Measurements from ENCODE around the gene AKR1B15. TPM values are rescaled to one million over a fixed set of nuclear protein-coding genes. Genes with fewer than 3 reads are reported as not detected.

Gene AKR1B15
- not detected for polyA plus RNA-seq (2012; ENCODE audit: missing spikeins)

DNA sequence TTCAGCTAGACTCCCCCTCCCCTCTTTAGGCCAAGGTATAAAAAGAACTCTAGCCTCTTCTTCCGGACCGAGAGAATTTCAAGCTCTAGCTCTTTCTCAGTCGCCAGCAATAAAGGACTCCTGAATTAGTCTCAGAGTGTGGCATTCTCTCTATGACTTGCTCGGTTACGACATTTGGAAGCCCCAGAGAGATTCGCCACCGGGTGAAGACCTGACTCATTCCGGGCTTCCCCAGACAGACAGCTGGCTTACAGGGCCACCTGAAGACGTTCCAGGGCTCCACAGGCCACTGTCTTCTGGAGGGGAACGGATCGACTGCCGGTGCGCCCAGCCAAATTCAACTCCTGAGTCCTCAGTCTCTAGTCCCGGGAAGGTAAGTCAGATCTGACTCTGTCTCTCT, at the start of gene AKR1B15:
Gene AKR1B15 (plus strand): TSS at position 234 of the 400 bp plus-strand sequence. CDS start 15,510 bp downstream, outside the sequence.
- peak; percentile 87 for FAIRE-seq
- TF ChIP-seq POLR2A (IDR thresholded peaks at IDR 0.05; ENCODE audit: low read depth, low read length) (no peak), POLR2AphosphoS5 (IDR thresholded peaks at IDR 0.05; ENCODE audit: low read depth, low read length) (no peak), TAF1 (IDR thresholded peaks at IDR 0.05; ENCODE audit: borderline replicate concordance, low read depth, low read length) (no peak)
- DNase-seq (ENCODE audit: insufficient read length) = peak; percentile 46

DNA sequence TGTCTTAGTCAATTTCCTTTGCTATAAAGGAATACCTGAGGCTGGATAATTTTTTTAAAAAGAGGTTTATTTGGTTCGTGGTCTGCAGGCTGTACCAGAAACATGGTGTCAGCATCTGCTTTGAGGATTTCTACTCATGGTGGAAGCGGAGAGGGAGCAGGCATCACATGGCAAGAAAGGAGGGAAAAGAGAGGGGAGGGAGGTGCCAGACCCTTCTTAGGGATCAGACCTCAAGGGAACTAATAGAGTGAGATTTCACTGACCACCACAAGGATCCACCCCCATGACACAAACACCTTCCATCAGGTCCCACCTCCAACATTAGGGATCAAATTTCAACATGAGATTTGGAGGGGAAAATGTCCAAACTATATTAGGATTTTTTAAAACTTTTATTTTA, 48.5 kb upstream of the AKR1B15 start:
- FAIRE-seq = no peak
- DNase-seq (ENCODE audit: insufficient read length) = no peak
- TF ChIP-seq POLR2AphosphoS5 (IDR thresholded peaks at IDR 0.05; ENCODE audit: low read depth, low read length) (no peak), TAF1 (IDR thresholded peaks at IDR 0.05; ENCODE audit: borderline replicate concordance, low read depth, low read length) (no peak), POLR2A (IDR thresholded peaks at IDR 0.05; ENCODE audit: low read depth, low read length) (no peak)

DNA sequence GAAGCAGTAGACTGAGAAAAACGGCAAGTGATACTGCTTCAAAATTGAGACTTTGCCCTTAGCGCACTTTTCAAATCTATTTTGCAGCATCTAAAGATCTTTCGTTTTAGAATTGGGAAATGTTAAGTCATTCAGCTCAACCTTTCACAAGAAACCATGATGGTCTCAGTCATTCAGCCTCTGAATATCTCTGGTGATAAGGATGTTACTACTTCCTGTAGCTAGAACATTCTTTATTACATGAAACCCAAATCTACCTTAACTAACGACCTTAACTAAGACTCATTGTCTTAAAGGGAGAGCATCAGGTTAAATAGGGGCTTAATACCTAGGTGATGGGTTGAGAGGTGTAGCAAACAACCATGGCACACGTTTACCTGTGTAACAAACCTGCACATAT, 47.9 kb upstream of the AKR1B15 start:
- TF ChIP-seq TAF1 (IDR thresholded peaks at IDR 0.05; ENCODE audit: borderline replicate concordance, low read depth, low read length) (no peak), POLR2AphosphoS5 (IDR thresholded peaks at IDR 0.05; ENCODE audit: low read depth, low read length) (no peak), POLR2A (IDR thresholded peaks at IDR 0.05; ENCODE audit: low read depth, low read length) (no peak)
- FAIRE-seq (peak; percentile 21), DNase-seq (ENCODE audit: insufficient read length) (no peak)

DNA sequence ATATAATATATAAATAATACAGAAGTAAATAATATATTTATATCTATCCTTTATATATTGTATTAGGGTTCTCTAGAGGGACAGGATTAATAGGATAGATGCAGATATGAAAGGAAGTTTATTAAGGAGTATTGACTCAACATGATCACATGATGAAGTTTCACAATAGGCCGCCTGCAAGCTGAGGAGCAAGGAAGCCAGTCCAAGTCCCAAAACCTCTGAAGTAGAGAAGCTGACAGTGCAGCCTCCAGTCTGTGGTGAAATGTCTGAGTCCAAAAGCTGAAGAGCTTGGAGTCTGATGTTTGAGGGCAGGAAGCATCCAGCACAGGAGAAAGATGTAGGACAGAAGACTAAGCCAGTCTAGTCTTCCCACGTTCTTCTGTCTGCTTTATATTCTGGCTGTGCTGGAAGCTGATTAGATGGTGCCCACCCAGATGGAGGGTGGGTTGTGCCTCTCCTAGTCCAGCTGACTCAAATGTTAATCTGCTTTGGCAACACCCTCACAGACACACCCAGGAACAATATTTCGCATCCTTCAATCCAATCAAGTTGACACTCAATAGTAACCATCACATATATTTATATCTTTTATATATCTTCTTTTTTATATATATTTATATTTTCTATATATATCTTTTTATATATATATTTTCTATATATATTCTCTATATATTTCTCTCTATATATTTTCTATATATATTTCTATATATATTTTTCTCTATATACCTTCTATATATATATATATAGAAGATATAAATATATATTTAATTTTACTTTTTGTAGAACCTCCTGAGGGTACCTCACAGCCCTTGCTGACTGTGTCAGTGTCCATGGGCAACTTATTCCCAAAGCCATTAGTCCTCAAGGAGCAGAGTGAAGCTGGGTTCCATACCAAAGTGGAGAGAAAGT, 46.2 kb upstream of the AKR1B15 start:
- DNase-seq (ENCODE audit: insufficient read length) (no peak), FAIRE-seq (no peak)
- no peak for TF ChIP-seq TAF1 (IDR thresholded peaks at IDR 0.05; ENCODE audit: borderline replicate concordance, low read depth, low read length)

DNA sequence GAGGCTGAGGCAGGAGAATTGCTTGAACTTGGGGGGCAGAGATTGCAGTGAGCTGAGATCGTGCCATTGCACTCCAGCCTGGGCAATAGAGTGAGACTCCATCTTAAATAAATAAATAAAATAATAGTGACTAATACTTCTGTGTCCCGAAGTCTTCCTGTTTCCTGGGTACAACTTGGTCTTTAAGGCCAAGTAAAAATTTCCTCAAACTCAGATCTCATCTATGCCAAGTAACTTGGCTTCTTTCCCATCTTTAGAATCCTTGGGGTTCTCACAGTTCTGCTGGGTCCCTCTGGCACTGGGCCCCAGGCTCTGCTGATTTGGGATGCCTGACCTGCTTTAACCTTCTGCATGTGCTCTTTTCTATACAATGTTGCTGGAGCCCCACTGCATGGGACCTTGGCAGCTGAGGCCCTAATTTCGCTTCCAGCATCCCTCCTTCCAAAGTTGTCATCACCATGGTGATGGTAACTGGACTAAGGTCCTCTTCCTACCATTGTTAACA, 44.2 kb upstream of the AKR1B15 start:
- no peak for FAIRE-seq
- TF ChIP-seq POLR2AphosphoS5 (IDR thresholded peaks at IDR 0.05; ENCODE audit: low read depth, low read length) = no peak
- no peak for TF ChIP-seq POLR2A (IDR thresholded peaks at IDR 0.05; ENCODE audit: low read depth, low read length)
- TF ChIP-seq TAF1 (IDR thresholded peaks at IDR 0.05; ENCODE audit: borderline replicate concordance, low read depth, low read length) = no peak
- DNase-seq (ENCODE audit: insufficient read length) = no peak

DNA sequence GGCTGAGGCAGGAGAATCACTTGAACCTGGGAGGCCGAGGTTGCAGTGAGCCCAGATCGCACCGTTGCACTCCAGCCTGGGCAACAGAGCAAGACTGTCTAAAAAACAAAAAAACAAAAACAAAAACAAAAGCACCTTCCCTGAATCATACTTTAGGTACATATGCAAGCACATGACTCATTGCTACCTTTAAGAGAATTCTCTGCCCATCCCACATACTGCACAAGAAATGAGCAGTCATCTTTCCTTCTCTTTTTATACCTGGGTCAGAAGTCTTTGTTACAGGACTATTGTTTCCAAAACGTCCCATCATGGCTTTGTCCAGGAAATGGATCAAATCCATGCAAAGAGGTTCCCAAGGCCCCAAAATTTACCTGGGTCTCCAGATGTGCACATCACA, 43.1 kb upstream of the AKR1B15 start:
- no peak for DNase-seq (ENCODE audit: insufficient read length)
- no peak for TF ChIP-seq POLR2A (IDR thresholded peaks at IDR 0.05; ENCODE audit: low read depth, low read length)
- TF ChIP-seq TAF1 (IDR thresholded peaks at IDR 0.05; ENCODE audit: borderline replicate concordance, low read depth, low read length) = no peak
- no peak for TF ChIP-seq POLR2AphosphoS5 (IDR thresholded peaks at IDR 0.05; ENCODE audit: low read depth, low read length)
- FAIRE-seq = no peak

DNA sequence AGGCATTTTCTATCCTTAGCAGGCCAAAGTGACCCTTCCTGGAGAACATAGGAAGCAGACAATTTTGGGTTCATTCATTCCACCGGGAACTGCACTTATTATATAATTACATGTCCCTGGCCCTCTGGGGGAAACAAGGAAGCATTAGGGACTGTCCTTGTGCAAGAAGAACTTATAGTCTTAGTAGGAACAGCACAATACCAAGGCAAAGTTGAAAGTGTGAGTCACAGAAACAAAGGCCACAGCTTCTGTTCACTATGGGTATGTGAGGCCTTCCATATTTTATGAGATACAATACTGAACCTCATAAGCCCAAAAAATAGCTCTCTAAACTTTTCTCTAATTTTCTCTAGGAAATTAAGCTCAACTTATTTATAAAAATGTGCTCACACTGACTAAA, 39.9 kb upstream of the AKR1B15 start:
- DNase-seq (ENCODE audit: insufficient read length) (no peak), FAIRE-seq (no peak)
- TF ChIP-seq POLR2A (IDR thresholded peaks at IDR 0.05; ENCODE audit: low read depth, low read length) (no peak), POLR2AphosphoS5 (IDR thresholded peaks at IDR 0.05; ENCODE audit: low read depth, low read length) (no peak), TAF1 (IDR thresholded peaks at IDR 0.05; ENCODE audit: borderline replicate concordance, low read depth, low read length) (no peak)

DNA sequence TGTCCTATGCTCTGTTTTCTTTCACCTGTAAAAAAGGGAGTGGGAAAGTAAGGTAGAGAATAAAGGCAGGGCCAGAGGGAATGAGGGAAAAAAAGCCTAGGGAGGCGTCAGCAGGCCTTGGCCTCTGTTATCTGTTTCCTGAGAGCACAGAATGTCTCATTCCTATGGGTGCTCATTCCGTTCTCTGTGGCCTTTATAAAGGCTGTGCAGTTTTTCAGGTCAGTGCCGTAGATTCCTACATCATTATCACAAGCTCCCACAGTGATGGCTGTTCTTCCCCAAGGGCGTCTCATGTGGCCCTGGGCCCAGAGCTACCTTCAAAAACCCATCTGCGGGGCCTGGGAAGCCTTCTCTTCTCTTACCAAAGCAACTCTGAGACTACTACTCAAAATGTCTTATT, 38.3 kb upstream of the AKR1B15 start:
- no peak for DNase-seq (ENCODE audit: insufficient read length)
- no peak for FAIRE-seq
- no peak for TF ChIP-seq TAF1 (IDR thresholded peaks at IDR 0.05; ENCODE audit: borderline replicate concordance, low read depth, low read length)
- no peak for TF ChIP-seq POLR2A (IDR thresholded peaks at IDR 0.05; ENCODE audit: low read depth, low read length)
- TF ChIP-seq POLR2AphosphoS5 (IDR thresholded peaks at IDR 0.05; ENCODE audit: low read depth, low read length) = no peak

DNA sequence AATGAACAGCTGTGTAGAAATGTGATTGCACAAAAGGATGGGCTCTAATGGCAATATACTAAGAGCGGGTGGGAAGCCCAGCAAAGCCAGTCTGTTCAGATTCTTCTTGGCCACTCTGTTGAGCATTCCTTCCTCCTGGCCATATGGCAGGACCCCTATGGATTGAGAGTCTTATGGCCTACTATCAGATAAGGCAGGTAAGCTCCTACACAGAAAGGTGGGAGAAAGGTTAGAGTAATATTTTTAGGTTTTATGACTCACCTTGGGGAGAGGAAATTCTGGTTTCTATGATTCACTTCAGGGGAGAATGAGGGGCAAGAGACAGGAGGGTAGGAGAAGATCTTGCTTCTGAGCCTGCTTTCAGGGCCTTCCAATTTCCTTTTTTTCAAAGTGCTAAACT, 36.6 kb upstream of the AKR1B15 start:
- FAIRE-seq = no peak
- no peak for DNase-seq (ENCODE audit: insufficient read length)
- TF ChIP-seq POLR2AphosphoS5 (IDR thresholded peaks at IDR 0.05; ENCODE audit: low read depth, low read length) (no peak), POLR2A (IDR thresholded peaks at IDR 0.05; ENCODE audit: low read depth, low read length) (no peak), TAF1 (IDR thresholded peaks at IDR 0.05; ENCODE audit: borderline replicate concordance, low read depth, low read length) (no peak)

DNA sequence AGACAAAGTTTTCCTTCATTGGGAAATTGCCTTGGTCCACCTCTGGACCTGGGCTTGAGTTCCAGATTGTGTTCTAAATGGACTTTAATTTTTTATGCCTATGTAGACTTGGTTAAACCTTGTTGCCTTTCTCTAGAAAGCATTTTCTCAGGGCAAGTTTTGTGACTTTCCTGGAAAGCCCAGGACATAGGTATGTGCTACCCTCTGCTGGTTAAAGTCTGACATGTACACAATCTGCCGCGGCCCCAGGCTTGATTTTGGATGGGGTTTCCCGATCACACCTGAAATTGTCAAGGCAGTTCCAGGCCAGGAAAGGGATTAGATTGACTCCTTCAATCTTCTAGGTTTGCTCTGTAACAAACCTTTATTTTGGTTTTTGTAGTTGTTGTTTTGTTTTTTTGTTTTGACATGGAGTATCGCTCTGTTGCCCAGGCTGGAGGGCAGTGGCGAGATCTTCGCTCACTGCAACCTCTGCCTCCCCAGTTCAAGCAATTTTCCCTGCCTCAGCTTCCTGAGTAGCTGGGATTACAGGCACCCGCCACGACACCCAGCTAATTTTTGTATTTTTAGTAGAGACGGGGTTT, 35.6 kb upstream of the AKR1B15 start:
- peak; percentile 5 for FAIRE-seq
- TF ChIP-seq POLR2A (IDR thresholded peaks at IDR 0.05; ENCODE audit: low read depth, low read length) (no peak), POLR2AphosphoS5 (IDR thresholded peaks at IDR 0.05; ENCODE audit: low read depth, low read length) (no peak), TAF1 (IDR thresholded peaks at IDR 0.05; ENCODE audit: borderline replicate concordance, low read depth, low read length) (no peak)
- peak; percentile 9 for DNase-seq (ENCODE audit: insufficient read length)

DNA sequence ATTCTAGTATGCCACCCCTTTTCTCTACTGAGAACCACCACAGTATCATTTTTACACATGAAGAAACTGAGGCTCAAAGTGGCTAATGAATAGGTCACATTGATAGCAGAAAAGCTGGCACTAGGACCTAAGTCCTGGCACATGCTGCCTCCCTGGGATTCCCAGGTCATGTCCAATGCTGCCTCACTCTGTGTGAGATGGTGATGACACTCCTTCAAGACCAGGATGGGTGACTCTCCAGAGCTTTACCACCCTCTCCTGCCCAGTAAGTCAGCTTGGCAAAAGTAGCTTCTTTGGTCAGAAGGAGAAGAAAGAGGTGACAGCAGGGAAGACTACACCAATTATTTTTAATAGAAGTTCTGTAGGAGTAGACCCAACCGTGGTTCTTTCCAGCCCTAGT, 34.8 kb upstream of the AKR1B15 start:
- FAIRE-seq (no peak), DNase-seq (ENCODE audit: insufficient read length) (no peak)
- TF ChIP-seq POLR2AphosphoS5 (IDR thresholded peaks at IDR 0.05; ENCODE audit: low read depth, low read length) = no peak
- TF ChIP-seq TAF1 (IDR thresholded peaks at IDR 0.05; ENCODE audit: borderline replicate concordance, low read depth, low read length) = no peak
- TF ChIP-seq POLR2A (IDR thresholded peaks at IDR 0.05; ENCODE audit: low read depth, low read length) = no peak

DNA sequence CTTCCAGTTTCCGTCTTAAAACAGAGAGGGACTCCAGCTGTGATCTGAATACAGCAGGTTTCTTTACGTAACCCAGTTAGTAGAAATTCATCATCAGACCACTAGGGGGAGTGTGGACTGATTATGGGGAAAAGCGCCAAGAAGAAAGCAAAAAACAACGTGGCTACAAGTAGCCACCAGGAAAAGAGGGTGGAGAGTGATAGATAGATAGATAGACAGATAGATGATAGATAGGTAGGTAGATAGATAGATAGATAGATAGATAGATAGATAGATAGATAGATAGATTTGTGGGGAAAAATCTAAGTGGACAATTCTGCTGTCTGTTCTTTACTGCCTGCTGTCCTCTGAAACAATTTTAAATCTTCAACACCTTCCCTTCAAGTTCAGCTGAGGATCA, 34.2 kb upstream of the AKR1B15 start:
- DNase-seq (ENCODE audit: insufficient read length) (peak; percentile 15), FAIRE-seq (no peak)
- TF ChIP-seq TAF1 (IDR thresholded peaks at IDR 0.05; ENCODE audit: borderline replicate concordance, low read depth, low read length) = no peak
- TF ChIP-seq POLR2AphosphoS5 (IDR thresholded peaks at IDR 0.05; ENCODE audit: low read depth, low read length) = no peak
- TF ChIP-seq POLR2A (IDR thresholded peaks at IDR 0.05; ENCODE audit: low read depth, low read length) = no peak

All from GM12892 (cell line).